Activated gamma-delta T cell (primary cell): ENCODE measurements around the gene KLHL26.
"Not testable (repeated sequence)": the region's sequence is repeated elsewhere in the genome, so short reads cannot be mapped to it uniquely, and the experiment has no call there.

Source experiments
- DNase-seq: peaks from one replicate; lab custom pipeline; 2025; lab: John Stamatoyannopoulos, UW
- total RNA-seq, 2 donors: gene quantifications; one replicate each; lab custom pipeline; 2026; lab: John Stamatoyannopoulos, UW

KLHL26 gene, protein sequence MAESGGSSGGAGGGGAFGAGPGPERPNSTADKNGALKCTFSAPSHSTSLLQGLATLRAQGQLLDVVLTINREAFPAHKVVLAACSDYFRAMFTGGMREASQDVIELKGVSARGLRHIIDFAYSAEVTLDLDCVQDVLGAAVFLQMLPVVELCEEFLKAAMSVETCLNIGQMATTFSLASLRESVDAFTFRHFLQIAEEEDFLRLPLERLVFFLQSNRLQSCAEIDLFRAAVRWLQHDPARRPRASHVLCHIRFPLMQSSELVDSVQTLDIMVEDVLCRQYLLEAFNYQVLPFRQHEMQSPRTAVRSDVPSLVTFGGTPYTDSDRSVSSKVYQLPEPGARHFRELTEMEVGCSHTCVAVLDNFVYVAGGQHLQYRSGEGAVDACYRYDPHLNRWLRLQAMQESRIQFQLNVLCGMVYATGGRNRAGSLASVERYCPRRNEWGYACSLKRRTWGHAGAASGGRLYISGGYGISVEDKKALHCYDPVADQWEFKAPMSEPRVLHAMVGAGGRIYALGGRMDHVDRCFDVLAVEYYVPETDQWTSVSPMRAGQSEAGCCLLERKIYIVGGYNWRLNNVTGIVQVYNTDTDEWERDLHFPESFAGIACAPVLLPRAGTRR
- total RNA-seq = 11.9 to 13.0 reads per million in 2 donors

- DNase-seq = no peak
Measured at GRCh38 chr19:18636969-18637629, at the start of gene KLHL26. Gene KLHL26, plus strand, starts transcription at chr19:18637028. Its CDS starts 27 bp downstream, at chr19:18637055.

DNA sequence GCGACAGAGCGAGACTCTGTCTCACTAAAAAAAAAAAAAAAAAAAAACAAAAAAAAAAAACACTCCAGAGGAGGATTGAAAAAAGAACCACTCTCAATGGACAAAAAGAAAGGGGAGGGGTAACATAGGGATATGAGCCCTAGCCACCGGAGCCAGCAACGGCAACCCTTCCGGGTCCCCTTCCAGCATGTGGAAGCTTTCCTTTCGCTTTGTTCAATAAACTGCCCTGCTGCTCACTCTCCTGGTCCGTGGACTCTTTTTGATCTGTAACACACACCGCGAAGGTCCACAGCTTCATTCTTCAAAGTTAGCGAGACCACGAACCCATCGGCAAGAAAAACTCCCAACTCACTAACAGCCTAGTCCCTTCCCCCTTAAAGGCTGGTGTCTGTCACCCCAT lies 49.3 kb upstream of the KLHL26 start:
- DNase-seq = no peak

DNA sequence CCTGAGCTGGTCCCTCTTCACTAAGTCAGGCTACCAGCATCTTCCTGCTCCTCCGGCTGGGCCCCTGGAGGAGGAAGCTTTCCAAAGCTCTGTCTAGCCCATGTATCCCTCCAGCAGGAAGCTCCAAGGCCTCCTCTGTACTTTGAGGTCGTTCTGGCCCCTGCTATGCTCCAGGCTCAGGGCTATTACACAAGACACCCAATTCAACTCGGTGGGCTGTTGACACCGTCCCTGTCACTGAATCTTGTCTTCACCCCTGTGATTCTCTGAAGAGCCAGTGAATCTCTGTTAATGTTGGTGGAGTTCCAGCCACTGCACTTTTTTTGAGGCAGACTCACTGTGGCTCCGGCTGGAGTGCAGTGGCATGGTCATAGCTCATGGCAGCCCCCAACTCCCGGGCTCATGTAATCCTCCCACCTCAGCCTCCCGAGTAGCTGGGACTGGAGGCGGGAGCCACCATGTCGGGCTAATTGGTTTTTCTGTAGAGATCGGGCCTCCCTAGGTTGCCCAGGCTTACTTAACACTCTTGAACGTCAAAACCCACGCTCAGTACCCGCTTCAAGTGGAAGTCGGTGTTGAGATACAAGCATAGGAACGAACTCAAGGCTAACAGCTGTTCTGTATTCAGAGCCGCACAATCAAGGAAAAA lies 48.7 kb upstream of the KLHL26 start:
- DNase-seq = no peak

- DNase-seq = peak; percentile 80
Measured at GRCh38 chr19:18588611-18589379, 48.0 kb upstream of the KLHL26 start, which contains the start of gene REX1BD. Gene REX1BD, plus strand, starts transcription at chr19:18588798. Its CDS starts 4 bp downstream, at chr19:18588802.

DNA sequence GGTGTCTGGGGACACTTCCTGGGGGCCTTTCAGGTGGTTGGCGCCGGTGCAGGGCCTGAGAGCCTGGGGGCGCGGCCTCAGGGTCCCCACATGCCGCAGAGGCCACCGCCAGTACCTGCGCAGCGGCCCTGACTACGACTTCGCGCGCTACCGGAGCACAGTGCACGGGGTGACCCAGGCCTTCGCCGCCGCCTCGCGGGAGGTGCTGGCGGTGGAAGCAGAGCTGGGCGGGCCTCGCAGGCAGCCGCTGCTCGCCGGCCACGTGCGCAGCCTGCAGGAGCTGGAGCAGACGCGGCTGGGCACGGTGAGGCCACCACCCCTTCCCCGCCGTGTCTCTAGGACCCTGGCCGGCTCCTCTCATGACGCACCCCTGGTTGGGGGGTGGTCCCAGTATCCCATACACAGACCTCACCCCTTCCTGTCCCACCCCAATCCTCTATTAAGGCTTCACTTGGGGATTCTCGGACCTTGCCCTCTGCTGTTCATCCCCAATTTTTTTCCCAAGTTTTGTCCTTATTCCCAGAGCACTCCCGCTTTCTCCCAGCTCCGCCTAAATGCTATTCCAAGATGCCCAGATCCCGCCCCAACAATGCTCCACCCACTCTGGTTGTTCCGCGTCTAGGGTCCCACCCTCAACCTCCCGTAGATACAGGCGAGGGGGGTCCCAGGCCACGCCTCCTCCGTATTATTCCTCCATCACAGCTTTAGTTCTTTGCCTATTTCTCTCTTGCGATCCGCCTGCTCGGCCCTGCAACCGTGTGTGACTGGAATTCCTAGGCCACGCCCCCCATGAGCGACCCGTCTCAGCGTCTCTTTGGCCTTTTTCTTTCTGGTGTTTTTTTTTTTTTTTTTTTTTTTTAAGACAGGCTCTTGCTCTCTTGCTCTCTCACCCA lies 47.2 kb upstream of the KLHL26 start:
- peak; percentile 69 for DNase-seq

DNA sequence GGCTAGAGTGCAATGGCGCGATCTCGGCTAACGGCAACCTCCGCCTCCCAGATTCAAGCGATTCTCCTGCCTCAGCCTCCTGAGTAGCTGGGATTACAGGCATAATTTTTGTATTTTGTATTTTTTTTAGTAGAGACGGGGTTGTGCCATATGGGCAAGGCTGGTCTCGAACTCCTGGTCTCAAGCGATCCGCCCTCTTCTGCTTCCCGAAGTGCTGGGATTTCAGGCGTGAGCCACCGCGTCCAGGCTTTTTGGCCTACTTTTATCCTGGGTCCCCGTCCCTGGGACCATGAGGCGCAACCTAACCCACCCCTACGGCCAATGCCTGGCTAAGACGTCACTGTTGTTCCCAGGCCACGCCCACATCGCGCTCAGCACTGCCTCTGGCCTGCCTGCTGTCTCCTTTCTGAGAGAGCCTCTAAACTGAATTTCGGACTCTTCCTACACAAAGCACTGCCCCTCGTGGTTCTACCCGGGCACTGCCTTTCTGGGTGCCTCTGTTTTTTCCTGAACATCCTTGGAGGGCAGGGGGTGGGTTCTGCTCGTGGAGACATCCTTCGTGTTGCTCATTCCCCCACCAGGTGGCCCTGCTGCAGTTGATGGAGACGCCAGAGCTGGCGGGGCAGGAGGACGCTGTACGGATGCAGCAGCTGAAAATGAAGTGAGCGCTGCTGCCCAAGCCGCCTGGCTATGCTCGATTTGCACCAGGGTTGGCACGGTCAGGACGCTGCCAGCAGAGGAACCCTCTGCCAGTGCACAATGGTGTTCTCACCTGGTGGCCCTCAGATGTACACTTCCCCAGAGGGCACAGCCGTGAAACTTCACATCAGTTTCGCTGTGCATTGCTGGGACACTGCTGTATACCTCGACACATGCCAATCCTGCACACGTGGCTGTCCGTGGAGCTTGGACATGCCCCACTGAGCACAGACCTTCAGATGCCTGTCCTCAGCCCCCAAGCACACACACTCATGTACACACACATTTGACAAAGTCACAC lies 46.3 kb upstream of the KLHL26 start:
- DNase-seq = no peak

DNA sequence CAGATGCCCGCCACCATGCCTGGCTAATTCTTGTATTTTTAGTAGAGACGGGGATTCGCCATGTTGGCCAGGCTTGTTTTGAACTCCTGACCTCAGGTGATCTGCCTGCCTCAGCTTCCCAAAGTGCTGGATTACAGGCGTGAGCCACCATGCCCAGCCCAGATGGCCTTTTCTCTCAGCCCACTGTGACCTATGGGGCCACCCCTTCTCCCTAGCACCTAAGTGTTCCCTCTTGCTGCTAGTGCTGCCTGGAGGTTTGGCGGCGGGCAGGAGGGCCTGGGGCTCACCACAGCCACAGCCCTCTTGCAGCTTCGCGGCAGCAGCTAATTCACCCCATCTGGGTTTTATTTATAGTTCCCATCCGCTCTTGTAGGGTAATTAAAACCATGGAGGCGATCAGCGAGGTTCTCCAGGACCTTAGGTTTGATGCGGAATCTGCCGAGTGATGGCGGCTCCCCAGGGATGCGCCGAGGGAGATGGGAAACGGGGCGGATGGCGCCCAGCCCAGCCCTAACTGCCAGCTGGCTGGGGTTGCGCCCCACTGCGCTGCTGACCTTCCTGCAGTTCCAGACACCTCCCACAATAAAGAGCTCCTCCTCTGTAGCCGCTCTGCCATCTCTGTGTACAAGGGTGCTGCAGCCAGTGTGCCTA lies 45.0 kb upstream of the KLHL26 start:
- no peak for DNase-seq

GRCh38 chr19:18592732-18593131 lies 44.1 kb upstream of the KLHL26 start:
- DNase-seq = not testable (repeated sequence)

DNA sequence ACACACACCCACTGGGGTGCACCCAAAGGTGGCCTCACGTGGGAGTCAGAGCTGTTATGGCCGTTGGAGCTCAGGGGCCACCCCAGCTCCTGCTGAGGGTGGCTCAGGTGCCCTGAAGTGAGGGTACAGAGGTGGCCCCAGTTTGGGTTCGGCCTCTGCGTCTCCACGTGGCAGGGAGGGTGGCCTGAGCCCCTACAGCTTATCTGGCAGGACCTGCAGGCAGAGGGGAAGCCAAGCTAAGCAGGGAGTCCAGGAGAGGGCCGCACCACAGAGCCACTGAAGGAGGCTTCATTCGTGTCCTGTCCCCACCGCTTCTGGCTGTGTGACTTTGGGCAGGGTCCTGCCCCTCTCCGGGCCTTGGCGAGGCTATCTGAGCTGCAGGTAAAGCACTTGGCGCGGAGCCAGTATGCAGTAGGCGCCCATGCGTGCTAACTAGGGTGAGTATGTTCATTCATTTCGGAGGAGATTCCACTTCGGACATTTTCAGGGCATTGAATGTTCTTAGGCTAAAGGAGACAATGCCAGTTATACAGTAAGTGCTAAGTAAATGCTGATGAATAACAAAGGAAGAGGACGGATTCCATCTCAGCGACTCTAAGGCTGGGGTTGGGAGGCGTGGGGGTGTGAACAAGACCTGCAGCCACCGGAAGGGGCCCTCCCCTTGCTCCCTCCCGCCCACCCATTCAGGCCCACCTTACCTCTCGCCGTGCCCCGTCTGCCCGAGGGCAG lies 43.3 kb upstream of the KLHL26 start:
- DNase-seq = no peak

DNA sequence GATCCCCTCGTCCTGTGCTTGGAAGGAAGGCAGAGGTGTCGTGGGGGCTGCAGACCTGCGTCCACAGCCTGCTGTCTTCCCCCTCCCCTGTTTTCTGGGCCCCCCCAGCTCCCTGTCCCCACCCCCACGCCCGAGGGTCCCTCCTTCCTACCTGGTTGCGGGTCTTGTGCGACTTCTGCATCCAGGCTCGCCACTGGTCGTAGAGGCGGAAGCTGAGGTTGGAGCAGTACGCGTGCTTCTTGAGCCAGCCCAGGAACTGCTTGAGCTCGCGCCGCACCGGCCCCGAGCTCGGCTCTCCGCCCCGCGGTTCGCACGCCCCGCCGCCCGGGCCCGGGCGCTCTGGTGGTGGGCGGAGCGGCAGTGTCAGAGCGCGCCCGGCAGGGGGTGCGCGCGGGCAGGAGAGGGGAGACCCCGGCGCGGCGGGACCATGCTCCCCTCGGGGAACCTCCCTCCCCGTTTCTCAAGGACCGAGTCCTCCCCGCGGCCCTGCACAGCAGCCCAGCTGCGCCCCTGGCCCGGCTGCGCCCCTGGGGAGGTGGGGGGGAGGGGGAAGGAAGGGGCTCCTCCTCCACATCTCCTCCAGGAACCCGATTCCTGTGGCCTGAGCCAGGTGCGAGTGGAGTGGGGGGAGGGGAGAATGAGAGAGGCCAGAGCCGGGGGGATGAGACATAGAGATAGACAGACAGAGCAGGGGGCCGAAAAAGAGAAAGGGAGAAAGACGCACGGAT lies 42.6 kb upstream of the KLHL26 start:
- peak; percentile 56 for DNase-seq

DNA sequence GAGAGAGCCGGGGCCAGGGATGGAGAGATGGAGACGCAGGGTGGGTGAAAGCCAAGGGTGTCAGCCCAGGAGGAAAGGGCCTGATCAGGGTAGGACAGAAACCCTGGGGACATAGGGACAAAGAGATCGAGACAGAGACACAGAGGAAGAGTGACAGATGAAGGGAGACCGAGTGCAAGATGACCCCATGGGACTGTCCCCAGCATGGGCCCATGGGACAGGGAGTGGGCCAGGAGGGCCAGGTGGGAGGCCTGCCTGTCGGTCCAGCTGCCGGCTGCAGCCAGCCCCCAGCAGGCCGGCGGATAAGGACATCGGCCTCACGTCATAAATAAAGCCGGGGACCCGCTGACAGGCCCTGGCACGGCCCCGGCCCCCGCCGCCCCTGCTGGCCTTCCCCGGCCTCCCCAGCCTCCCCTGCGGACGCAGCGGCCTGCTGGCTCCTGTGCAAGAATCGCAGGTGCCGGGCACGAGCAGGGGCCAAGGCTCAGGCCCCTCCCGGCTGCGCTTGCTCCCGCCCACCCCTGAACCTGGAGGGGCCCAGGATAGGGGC lies 41.9 kb upstream of the KLHL26 start:
- DNase-seq = no peak

- no peak for DNase-seq
Measured at GRCh38 chr19:18595475-18595874, 41.4 kb upstream of the KLHL26 start.

- DNase-seq = no peak
Measured at GRCh38 chr19:18596752-18597157, 40.1 kb upstream of the KLHL26 start.

- DNase-seq = no peak
Measured at GRCh38 chr19:18597809-18598660, 38.8 kb upstream of the KLHL26 start.

DNA sequence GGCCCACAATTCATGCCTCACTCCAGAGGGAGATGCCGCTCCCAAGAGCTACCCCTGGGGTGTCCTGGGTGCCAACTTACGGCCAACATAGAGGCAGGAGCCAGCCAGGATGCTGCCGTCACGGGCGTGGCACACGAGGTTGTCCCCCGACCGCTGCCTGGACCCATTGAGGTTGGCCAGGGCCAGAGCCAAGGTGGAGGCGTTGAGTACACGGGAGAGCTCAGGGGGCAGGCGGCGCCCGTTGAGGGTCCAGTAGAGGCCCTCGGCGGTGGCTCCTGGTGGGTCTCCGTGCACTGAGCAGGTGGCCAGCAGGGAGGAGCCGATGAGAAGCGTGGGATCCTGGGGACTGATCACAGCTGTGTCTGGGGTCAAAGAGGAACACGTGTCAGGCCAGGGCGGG lies 37.3 kb upstream of the KLHL26 start:
- no peak for DNase-seq
